DND-41 (cell line): ENCODE results near the gene GOPC.
"Not testable (repeated sequence)": the region's sequence is repeated elsewhere in the genome, so short reads cannot be mapped to it uniquely, and the experiment has no call there.

Experiments
- ATAC-seq: fragments of 200-7000 bp; cut with Tn5 transposase; 3 replicates; pipeline ENCODE4 v1.9.1; 2021; ENCODE audit warnings: low read depth; ENCODE audit not compliant: insufficient read depth
- DNase-seq: peaks from one replicate; pipeline ENCODE4 v3.0.0-alpha.2; 2020
- H2AFZ ChIP-seq: 2 replicates; pipeline ENCODE4 v1.6.0; 2012; ENCODE audit warnings: low read depth, low read length
- H3K27ac ChIP-seq: 2 replicates; pipeline ENCODE4 v1.5.1; 2012; ENCODE audit warnings: low read length, inconsistent platforms
- H3K27me3 ChIP-seq: fragments of 200-600 bp; sonication (generic); 2 replicates; pipeline ENCODE4 v1.6.0; 2012; ENCODE audit warnings: low read length, mild to moderate bottlenecking, inconsistent platforms; ENCODE audit not compliant: insufficient read depth, poor library complexity
- H3K36me3 ChIP-seq: 2 replicates; pipeline ENCODE4 v1.5.1; 2012; ENCODE audit warnings: low read length, inconsistent platforms; ENCODE audit not compliant: insufficient read depth
- H3K4me1 ChIP-seq: 2 replicates; pipeline ENCODE4 v1.5.1; 2012; ENCODE audit warnings: mild to moderate bottlenecking, low read length; ENCODE audit not compliant: insufficient read depth
- H3K4me2 ChIP-seq: 2 replicates; pipeline ENCODE4 v1.6.0; 2012; ENCODE audit warnings: mild to moderate bottlenecking, moderate library complexity, low read length, inconsistent platforms; ENCODE audit not compliant: insufficient read depth
- H3K4me3 ChIP-seq, 2 experiments: fragments of 200-600 bp in 1 of 2; shearing (Covaris generic) in 1 of 2; 2 replicates each; pipeline ENCODE4 v1.5.1; 2012 to 2016; ENCODE audit warnings: inconsistent platforms in 2 of 2, low read length in 2 of 2, mild to moderate bottlenecking in 2 of 2, low read depth in 1 of 2, moderate library complexity in 1 of 2
- H3K79me2 ChIP-seq: 2 replicates; pipeline ENCODE4 v1.6.0; 2012; ENCODE audit warnings: low read length, inconsistent platforms; ENCODE audit not compliant: insufficient read depth
- H3K9ac ChIP-seq: 2 replicates; pipeline ENCODE4 v1.6.0; 2012; ENCODE audit warnings: low read depth, mild to moderate bottlenecking, inconsistent platforms, low read length, moderate library complexity
- H3K9me3 ChIP-seq: 2 replicates; pipeline ENCODE4 v1.5.1; 2012; ENCODE audit warnings: low read length, moderate library complexity, mild to moderate bottlenecking, inconsistent platforms; ENCODE audit not compliant: insufficient read depth, severe bottlenecking
- H4K20me1 ChIP-seq: 2 replicates; pipeline ENCODE4 v1.6.0; 2012; ENCODE audit warnings: low read length; ENCODE audit not compliant: insufficient read depth
- CTCF ChIP-seq: IDR thresholded peaks from 2 replicates; pipeline ENCODE4 v1.5.1; 2012; ENCODE audit warnings: borderline replicate concordance, low read length, moderate library complexity, mild to moderate bottlenecking; ENCODE audit not compliant: poor library complexity, severe bottlenecking; ENCODE audit errors: extremely low read depth
- EZH2 ChIP-seq: IDR thresholded peaks from 3 replicates; pipeline ENCODE4 v1.6.1; 2012; ENCODE audit warnings: borderline replicate concordance, low read depth, mild to moderate bottlenecking, moderate library complexity, low read length, inconsistent platforms; ENCODE audit not compliant: severe bottlenecking

The GOPC gene

GRCh38 chr6:117520603-117521395 is 81.5 kb downstream of the GOPC start:
- H3K9me3 ChIP-seq, result no peaks in the 10 kb centered on the region
- no peaks in the 10 kb centered on the region for H3K79me2 ChIP-seq
- no peak overlapping the region for H3K4me3 ChIP-seq
- no peak overlapping the region for H2AFZ ChIP-seq
- peaks cover 2% of the 10 kb centered on the region for H3K27me3 ChIP-seq
- TF ChIP-seq CTCF (no peak), EZH2 (no peak)
- H3K27ac ChIP-seq, result no peak overlapping the region
- no peaks in the 10 kb centered on the region for H4K20me1 ChIP-seq
- ATAC-seq (no peak), DNase-seq (no peak)
- H3K9ac ChIP-seq, result no peak overlapping the region
- H3K4me2 ChIP-seq, result no peak overlapping the region
- H3K4me1 ChIP-seq, result no peaks in the 10 kb centered on the region
- H3K36me3 ChIP-seq, result no peaks in the 10 kb centered on the region

- ATAC-seq, result no peak
- no peak overlapping the region for H3K4me3 ChIP-seq
- H3K4me2 ChIP-seq, result no peak overlapping the region
- H3K27me3 ChIP-seq, result peaks cover 2% of the 10 kb centered on the region
- no peak overlapping the region for H3K27ac ChIP-seq
- no peak overlapping the region for H2AFZ ChIP-seq
- no peaks in the 10 kb centered on the region for H4K20me1 ChIP-seq
- H3K9ac ChIP-seq, result no peak overlapping the region
- no peak for DNase-seq
- no peaks in the 10 kb centered on the region for H3K79me2 ChIP-seq
- H3K36me3 ChIP-seq, result no peaks in the 10 kb centered on the region
- H3K4me1 ChIP-seq, result no peaks in the 10 kb centered on the region
- H3K9me3 ChIP-seq, result no peaks in the 10 kb centered on the region
- TF ChIP-seq EZH2 (no peak), CTCF (no peak)
Measured at GRCh38 chr6:117518870-117519269, 83.4 kb downstream of the GOPC start.

- H3K4me2 ChIP-seq, H3K79me2 ChIP-seq, H3K9ac ChIP-seq, DNase-seq, H3K27me3 ChIP-seq, H4K20me1 ChIP-seq, H3K9me3 ChIP-seq, H3K4me1 ChIP-seq, H3K4me3 ChIP-seq, H3K27ac ChIP-seq, H3K36me3 ChIP-seq, H2AFZ ChIP-seq, ATAC-seq: not testable (repeated sequence)
Measured at GRCh38 chr6:117517995-117518394, 84.3 kb downstream of the GOPC start.

- H3K4me1 ChIP-seq, result no peaks in the 10 kb centered on the region
- peaks cover 4% of the 10 kb centered on the region for H3K27me3 ChIP-seq
- no peak overlapping the region for H2AFZ ChIP-seq
- no peaks in the 10 kb centered on the region for H4K20me1 ChIP-seq
- H3K4me3 ChIP-seq, result no peak overlapping the region
- no peaks in the 10 kb centered on the region for H3K79me2 ChIP-seq
- no peak for DNase-seq
- H3K9ac ChIP-seq, result no peak overlapping the region
- H3K36me3 ChIP-seq, result no peaks in the 10 kb centered on the region
- no peak overlapping the region for H3K27ac ChIP-seq
- no peak for ATAC-seq
- TF ChIP-seq CTCF (no peak), EZH2 (no peak)
- H3K4me2 ChIP-seq, result no peak overlapping the region
- H3K9me3 ChIP-seq, result no peaks in the 10 kb centered on the region
Measured at GRCh38 chr6:117515326-117515725, 87.0 kb downstream of the GOPC start.
